GM19240 (cell line): ENCODE results near the gene GIGYF2.
A peak's percentile ranks its signal among the peaks of the same experiment; 100 is the strongest.

Experiments used
- DNase-seq: peaks from one replicate; pipeline ENCODE4 v3.0.0; 2011; ENCODE audit warnings: low spot score; ENCODE audit not compliant: insufficient read length

Gene GIGYF2

GRCh38 chr2:232757905-232758304 lies 60.8 kb downstream of the GIGYF2 start:
- DNase-seq, result no peak

- no peak for DNase-seq
Observed at GRCh38 chr2:232761301-232761907, 64.3 kb downstream of the GIGYF2 start.

GRCh38 chr2:232767866-232768265 lies 70.7 kb downstream of the GIGYF2 start:
- no peak for DNase-seq

- no peak for DNase-seq
Observed at GRCh38 chr2:232770207-232770606, 73.1 kb downstream of the GIGYF2 start.

GRCh38 chr2:232771870-232772269 lies 74.7 kb downstream of the GIGYF2 start:
- DNase-seq, result no peak

GRCh38 chr2:232772531-232772930 lies 75.4 kb downstream of the GIGYF2 start:
- no peak for DNase-seq

GRCh38 chr2:232773815-232774214 lies 76.7 kb downstream of the GIGYF2 start:
- DNase-seq, result no peak

GRCh38 chr2:232776435-232776834 lies 79.3 kb downstream of the GIGYF2 start, which contains the start of gene KCNJ13:
Gene KCNJ13 (minus strand): TSS chr2:232776565. CDS start chr2:232771362, 5,203 bp downstream.
- no peak for DNase-seq

GRCh38 chr2:232777276-232777675 lies 80.1 kb downstream of the GIGYF2 start:
- DNase-seq, result no peak

GRCh38 chr2:232779465-232779864 lies 82.3 kb downstream of the GIGYF2 start:
- no peak for DNase-seq

- no peak for DNase-seq
Observed at GRCh38 chr2:232779934-232780333, 82.8 kb downstream of the GIGYF2 start.

- DNase-seq, result peak; percentile 11
Observed at GRCh38 chr2:232781765-232782164, 84.6 kb downstream of the GIGYF2 start.

GRCh38 chr2:232783278-232783677 lies 86.1 kb downstream of the GIGYF2 start:
- no peak for DNase-seq

- DNase-seq, result no peak
Observed at GRCh38 chr2:232787806-232788205, 90.7 kb downstream of the GIGYF2 start.

GRCh38 chr2:232789082-232789481 lies 92.0 kb downstream of the GIGYF2 start:
- DNase-seq, result no peak

- no peak for DNase-seq
Observed at GRCh38 chr2:232791518-232791917, 94.4 kb downstream of the GIGYF2 start.

- DNase-seq, result no peak
Observed at GRCh38 chr2:232793271-232793670, 96.1 kb downstream of the GIGYF2 start.

GRCh38 chr2:232794981-232795380 lies 97.8 kb downstream of the GIGYF2 start:
- no peak for DNase-seq

GRCh38 chr2:232795920-232796319 lies 98.8 kb downstream of the GIGYF2 start:
- no peak for DNase-seq

GRCh38 chr2:232798187-232798586 lies 101.1 kb downstream of the GIGYF2 start:
- DNase-seq, result no peak

- DNase-seq, result no peak
Observed at GRCh38 chr2:232800166-232800565, 103.0 kb downstream of the GIGYF2 start.

- no peak for DNase-seq
Observed at GRCh38 chr2:232802091-232802490, 105.0 kb downstream of the GIGYF2 start.

GRCh38 chr2:232809349-232810124 lies 112.4 kb downstream of the GIGYF2 start:
- DNase-seq, result no peak
